HG03095 (cell line): ENCODE measurements around the gene KL.

Experiments
- ATAC-seq: cut with Tn5 transposase; IDR thresholded peaks from one replicate; pipeline ENCODE4 v1.9.1; 2021; ENCODE audit warnings: moderate library complexity; ENCODE audit not compliant: unreplicated experiment

The KL gene

GRCh38 chr13:33078263-33078662 lies 62.0 kb downstream of the KL start:
- no peak for ATAC-seq

- ATAC-seq, result no peak
Observed at GRCh38 chr13:33079960-33080359, 63.7 kb downstream of the KL start.

- no peak for ATAC-seq
Observed at GRCh38 chr13:33080972-33081590, 64.9 kb downstream of the KL start.

- ATAC-seq, result no peak
Observed at GRCh38 chr13:33081666-33082065, 65.4 kb downstream of the KL start.

- no peak for ATAC-seq
Observed at GRCh38 chr13:33083054-33083453, 66.8 kb downstream of the KL start.

- ATAC-seq, result no peak
Observed at GRCh38 chr13:33087091-33087490, 70.9 kb downstream of the KL start.

GRCh38 chr13:33087790-33088189 lies 71.6 kb downstream of the KL start:
- ATAC-seq, result no peak

- ATAC-seq, result no peak
Observed at GRCh38 chr13:33089311-33089710, 73.1 kb downstream of the KL start.

GRCh38 chr13:33090755-33091414 lies 74.7 kb downstream of the KL start:
- no peak for ATAC-seq

GRCh38 chr13:33091415-33091774 lies 75.2 kb downstream of the KL start:
- no peak for ATAC-seq

GRCh38 chr13:33092073-33092987 lies 76.1 kb downstream of the KL start:
- ATAC-seq, result no peak

- ATAC-seq, result no peak
Observed at GRCh38 chr13:33096886-33097605, 80.8 kb downstream of the KL start.

GRCh38 chr13:33099860-33100259 lies 83.6 kb downstream of the KL start:
- ATAC-seq, result no peak

GRCh38 chr13:33100886-33101285 lies 84.7 kb downstream of the KL start:
- ATAC-seq, result no peak

GRCh38 chr13:33101835-33102234 lies 85.6 kb downstream of the KL start:
- ATAC-seq, result no peak

- ATAC-seq, result no peak
Observed at GRCh38 chr13:33103457-33103856, 87.2 kb downstream of the KL start.

- ATAC-seq, result no peak
Observed at GRCh38 chr13:33105387-33106005, 89.3 kb downstream of the KL start.

- peak; percentile 36 for ATAC-seq
Observed at GRCh38 chr13:33106656-33107360, 90.6 kb downstream of the KL start.

GRCh38 chr13:33107361-33107760 lies 91.1 kb downstream of the KL start:
- no peak for ATAC-seq

GRCh38 chr13:33108620-33109019 lies 92.4 kb downstream of the KL start:
- no peak for ATAC-seq
